HFFc6 (cell line): ENCODE measurements around the gene RSPO1. TPM values are rescaled to one million over a fixed set of nuclear protein-coding genes. Genes with fewer than 3 reads are reported as not detected.
"Not testable (repeated sequence)": the region's sequence is repeated elsewhere in the genome, so short reads cannot be mapped to it uniquely, and the experiment has no call there.

Source experiments
- DNase-seq: peaks from one replicate; pipeline ENCODE4 v3.0.0-alpha.2; 2018
- H3K27ac Mint-ChIP-seq: 2 replicates; pipeline ENCODE4 v1.8.0; 2020; ENCODE audit warnings: mild to moderate bottlenecking, mixed read lengths
- H3K27me3 Mint-ChIP-seq: 2 replicates; pipeline ENCODE4 v1.8.0; 2021; ENCODE audit warnings: mild to moderate bottlenecking, moderate library complexity, mixed read lengths; ENCODE audit not compliant: insufficient read depth
- H3K36me3 Mint-ChIP-seq: 2 replicates; pipeline ENCODE4 v1.8.0; 2021; ENCODE audit warnings: low read depth, mixed read lengths
- H3K4me1 Mint-ChIP-seq: 2 replicates; pipeline ENCODE4 v1.8.0; 2020; ENCODE audit warnings: low read depth, mixed read lengths
- H3K4me3 Mint-ChIP-seq: 2 replicates; pipeline ENCODE4 v1.8.0; 2020; ENCODE audit warnings: mild to moderate bottlenecking, moderate library complexity, mixed read lengths
- H3K9me3 Mint-ChIP-seq: 2 replicates; pipeline ENCODE4 v1.8.0; 2020; ENCODE audit warnings: mild to moderate bottlenecking, mixed read lengths
- CTCF ChIP-seq: fragments of 200-600 bp; sonication (generic); IDR thresholded peaks from 2 replicates; pipeline ENCODE4 v1.5.0; 2021; ENCODE audit warnings: antibody characterized with exemption, mild to moderate bottlenecking
- long read RNA-seq: library from polyadenylated mRNA; unstranded; transcript quantifications from one replicate; pipeline ENCODE4 v2.0.0, GENCODE V29; 2019
- total RNA-seq, 6 experiments: library from RNA; stranded (reverse); fragmentation: NEBNext Ultra II Directional; extraction: Animal tissue kit (Norgen Biotek cat#: 25700); gene quantifications; 2 replicates in 1 of 6; 3 replicates in 5 of 6; pipeline ENCODE4 v1.2.3, GENCODE V29; 2021

RSPO1 gene
- total RNA-seq, result not detected
- long read RNA-seq, result 0 reads

- no peaks in the 10 kb centered on the region for H3K36me3 Mint-ChIP-seq
- H3K9me3 Mint-ChIP-seq, result no peaks in the 10 kb centered on the region
- no peak for DNase-seq
- peaks cover 66% of the 10 kb centered on the region for H3K27me3 Mint-ChIP-seq
- H3K4me1 Mint-ChIP-seq, result no peaks in the 10 kb centered on the region; the same call in 1 of the 2 replicates
- no peak within 1 kb of the TSS for H3K27ac Mint-ChIP-seq
- no peak for TF ChIP-seq CTCF
- H3K4me3 Mint-ChIP-seq, result no peak within 1 kb of the TSS
These were observed at the start of gene RSPO1 for GRCh38 chr1:37634244-37634991. RSPO1 (minus strand) TSS chr1:37634892; CDS start chr1:37629661, 5,231 bp downstream.

- H3K36me3 Mint-ChIP-seq, result peaks cover 20% of the 10 kb centered on the region
- not testable (repeated sequence) for H3K27ac Mint-ChIP-seq, H3K27me3 Mint-ChIP-seq, H3K9me3 Mint-ChIP-seq, H3K4me3 Mint-ChIP-seq, DNase-seq
- peaks cover 13% of the 10 kb centered on the region for H3K4me1 Mint-ChIP-seq
These were observed 49.5 kb upstream of the RSPO1 start for GRCh38 chr1:37684182-37684581.

- peak; percentile 99 for TF ChIP-seq CTCF
- Mint-ChIP-seq H3K36me3 (peaks cover 13% of the 10 kb centered on the region), H3K27me3 (peaks cover 3% of the 10 kb centered on the region; the same call in 1 of the 2 replicates), H3K9me3 (no peaks in the 10 kb centered on the region), H3K4me1 (no peaks in the 10 kb centered on the region), H3K27ac (no peak overlapping the region; the same call in 1 of the 2 replicates), H3K4me3 (no peak overlapping the region)
- peak; percentile 52 for DNase-seq
These were observed 47.8 kb upstream of the RSPO1 start for GRCh38 chr1:37682334-37682987.

GRCh38 chr1:37680933-37681332, 46.2 kb upstream of the RSPO1 start:
- Mint-ChIP-seq H3K27ac (no peak overlapping the region), H3K9me3 (no peaks in the 10 kb centered on the region), H3K27me3 (peaks cover 3% of the 10 kb centered on the region; the same call in 1 of the 2 replicates), H3K4me1 (no peaks in the 10 kb centered on the region), H3K36me3 (peaks cover 10% of the 10 kb centered on the region), H3K4me3 (no peak overlapping the region)
- no peak for TF ChIP-seq CTCF
- DNase-seq, result no peak

- no peak overlapping the region for H3K27ac Mint-ChIP-seq
- H3K36me3 Mint-ChIP-seq, result peaks cover 5% of the 10 kb centered on the region; the same call in 1 of the 2 replicates
- H3K4me3 Mint-ChIP-seq, result no peak overlapping the region
- H3K9me3 Mint-ChIP-seq, result no peaks in the 10 kb centered on the region
- H3K4me1 Mint-ChIP-seq, result no peaks in the 10 kb centered on the region
- peaks cover 14% of the 10 kb centered on the region for H3K27me3 Mint-ChIP-seq
- TF ChIP-seq CTCF, result no peak
- no peak for DNase-seq
These were observed 43.1 kb upstream of the RSPO1 start for GRCh38 chr1:37677808-37678207.

- H3K27ac Mint-ChIP-seq, result no peak overlapping the region
- H3K4me1 Mint-ChIP-seq, result no peaks in the 10 kb centered on the region
- DNase-seq, result no peak
These were observed 42.4 kb upstream of the RSPO1 start for GRCh38 chr1:37677143-37677439.

More at GRCh38 chr1:37677143-37677439, 42.4 kb upstream of the RSPO1 start:
- H3K27me3 Mint-ChIP-seq, result peaks cover 21% of the 10 kb centered on the region
- H3K36me3 Mint-ChIP-seq, result peaks cover 5% of the 10 kb centered on the region; the same call in 1 of the 2 replicates
- H3K9me3 Mint-ChIP-seq, result no peaks in the 10 kb centered on the region
- H3K4me3 Mint-ChIP-seq, result no peak overlapping the region
- TF ChIP-seq CTCF, result no peak
